GM21390 (cell line): ENCODE results near the gene FITM1.

Source experiments
- ATAC-seq: cut with Tn5 transposase; IDR thresholded peaks from one replicate; pipeline ENCODE4 v1.9.1; 2021; ENCODE audit not compliant: unreplicated experiment

FITM1 gene

GRCh38 chr14:24138396-24139271, 8.2 kb downstream of the FITM1 start:
- no peak for ATAC-seq

- ATAC-seq = no peak
Observed at GRCh38 chr14:24139272-24139934, 8.9 kb downstream of the FITM1 start.

- ATAC-seq = peak; percentile 84
Observed at GRCh38 chr14:24141097-24141880, 10.8 kb downstream of the FITM1 start, which contains the start of gene EMC9. TSS of gene EMC9 (minus strand) at chr14:24141591. CDS start at chr14:24141304, 287 bp downstream.

GRCh38 chr14:24143511-24143910, 13.1 kb downstream of the FITM1 start:
- ATAC-seq = no peak

GRCh38 chr14:24144451-24144850, 14.0 kb downstream of the FITM1 start:
- no peak for ATAC-seq

GRCh38 chr14:24145219-24145618, 14.8 kb downstream of the FITM1 start:
- ATAC-seq = no peak

GRCh38 chr14:24145690-24146452, 15.4 kb downstream of the FITM1 start:
- ATAC-seq = no peak

- peak; percentile 56 for ATAC-seq
Observed at GRCh38 chr14:24146453-24146977, 16.1 kb downstream of the FITM1 start, which contains the start of gene PSME2. TSS of gene PSME2 (minus strand) at chr14:24146610. CDS start at chr14:24146581, 29 bp downstream.

- ATAC-seq = peak; percentile 82
Observed at GRCh38 chr14:24146978-24147760, 16.7 kb downstream of the FITM1 start, which contains the start of gene RNF31. TSS of gene RNF31 (plus strand) at chr14:24147498. CDS start at chr14:24147699, 201 bp downstream.

GRCh38 chr14:24147761-24148428, 17.4 kb downstream of the FITM1 start:
- no peak for ATAC-seq

- no peak for ATAC-seq
Observed at GRCh38 chr14:24149302-24149969, 19.0 kb downstream of the FITM1 start.

- no peak for ATAC-seq
Observed at GRCh38 chr14:24150061-24150460, 19.6 kb downstream of the FITM1 start.

- ATAC-seq = no peak
Observed at GRCh38 chr14:24150567-24150966, 20.1 kb downstream of the FITM1 start.

GRCh38 chr14:24150993-24151392, 20.5 kb downstream of the FITM1 start:
- ATAC-seq = no peak

GRCh38 chr14:24151404-24152080, 21.1 kb downstream of the FITM1 start:
- no peak for ATAC-seq

- ATAC-seq = no peak
Observed at GRCh38 chr14:24155100-24155499, 24.6 kb downstream of the FITM1 start.

- no peak for ATAC-seq
Observed at GRCh38 chr14:24156840-24157239, 26.4 kb downstream of the FITM1 start.

- ATAC-seq = no peak
Observed at GRCh38 chr14:24157331-24157730, 26.9 kb downstream of the FITM1 start.
